K562 (cell line): ENCODE results near the gene MAP3K19. TPM values are rescaled to one million over a fixed set of nuclear protein-coding genes. Genes with fewer than 3 reads are reported as not detected.

Source experiments
- ASH1L ChIP-seq: fragments of 450-650 bp; IDR thresholded peaks from 2 replicates; pipeline ENCODE4 v1.6.1; 2018; ENCODE audit warnings: borderline replicate concordance, mild to moderate bottlenecking, low read depth; ENCODE audit not compliant: partially characterized antibody
- ELF1 ChIP-seq: fragments of 200-800 bp; sonication (Bioruptor generic); IDR thresholded peaks from 2 replicates; pipeline ENCODE4 v1.6.1; 2016; ENCODE audit warnings: missing genetic modification characterization, missing compliant biosample characterization
- EP300 ChIP-seq: IDR thresholded peaks from 2 replicates; pipeline ENCODE4 v1.6.1; 2012; ENCODE audit warnings: low read length, improper control_type of control experiment
- GATAD2A ChIP-seq: fragments of 450-650 bp; IDR thresholded peaks from 2 replicates; pipeline ENCODE4 v1.6.1; 2017
- HDAC8 ChIP-seq: fragments of 450-650 bp; IDR thresholded peaks from 2 replicates; pipeline ENCODE4 v1.6.1; 2016; ENCODE audit warnings: mild to moderate bottlenecking, missing genetic modification characterization, moderate library complexity, missing compliant biosample characterization
- L3MBTL2 ChIP-seq: fragments of 450-650 bp; IDR thresholded peaks from 2 replicates; pipeline ENCODE4 v1.6.1; 2016; ENCODE audit warnings: mild to moderate bottlenecking, moderate library complexity
- LCOR ChIP-seq: sonication (generic); formaldehyde crosslinking; IDR thresholded peaks from 2 replicates; pipeline ENCODE4 v1.8.0; 2022; ENCODE audit warnings: mild to moderate bottlenecking, missing genetic modification reagents
- NONO ChIP-seq, 2 experiments: fragments of 200-400 bp in 1 of 2; fragments of 450-650 bp in 1 of 2; formaldehyde crosslinking in 1 of 2; IDR thresholded peaks; 2 replicates each; pipeline ENCODE4 v1.6.1; 2017; ENCODE audit warnings: low read depth in 2 of 2, mild to moderate bottlenecking in 2 of 2, moderate library complexity in 2 of 2, low read length in 1 of 2
- POLR3G ChIP-seq: IDR thresholded peaks from 2 replicates; pipeline ENCODE4 v1.6.1; 2011; ENCODE audit not compliant: insufficient read length, insufficient replicate concordance; ENCODE audit errors: extremely low read depth
- STAT5B ChIP-seq: fragments of 250-450 bp; sonication (Bioruptor Pico); IDR thresholded peaks from 2 replicates; pipeline ENCODE4 v1.8.0; 2021; ENCODE audit warnings: mild to moderate bottlenecking, inconsistent platforms
- THRAP3 ChIP-seq: fragments of 450-650 bp; IDR thresholded peaks from 2 replicates; pipeline ENCODE4 v1.6.1; 2016; ENCODE audit warnings: mild to moderate bottlenecking, inconsistent platforms, borderline replicate concordance
- polyA plus RNA-seq, 8 experiments: library from polyadenylated mRNA; depleted of rRNA in 4 of 8; stranded (reverse) in 5 of 8; unstranded in 3 of 8; fragments of >200 nt; fragmentation: Nextera tagmentation in 2 of 8; fragmentation: Illumina TruSeq in 1 of 8; extraction: Ambion mirVana in 2 of 8; extraction: Trizol in 1 of 8; gene quantifications; 2 replicates each; pipeline versions ENCODE4 v1.2.1 to v1.2.3, GENCODE V29; 2011 to 2014; ENCODE audit warnings: inconsistent platforms in 1 of 8, missing spikeins in 1 of 8
- total RNA-seq, 7 experiments: library from RNA; depleted of rRNA in 6 of 7; stranded (reverse); fragments of >200 nt in 6 of 7; fragmentation: Illumina TruSeq in 2 of 7; extraction: Trizol in 2 of 7; gene quantifications; 2 replicates each; pipeline versions ENCODE4 v1.2.1 to v1.2.3, GENCODE V29; 2011 to 2021; ENCODE audit warnings: low replicate concordance in 1 of 7
- TF ChIP-seq, protein P1 (sequence below): fragments of 250-450 bp; sonication (Bioruptor Pico); IDR thresholded peaks from 2 replicates; pipeline ENCODE4 v1.8.0; 2022; ENCODE audit warnings: moderate library complexity, mild to moderate bottlenecking, inconsistent platforms
- TF ChIP-seq, protein P2 (sequence below), 3 experiments: fragments of 200-800 bp in 1 of 3; sonication (Bioruptor generic) in 1 of 3; sonication (generic) in 1 of 3; formaldehyde crosslinking in 1 of 3; IDR thresholded peaks; 2 replicates each; pipeline versions ENCODE4 v1.6.1 to v1.8.0; 2016 to 2022; ENCODE audit warnings: mild to moderate bottlenecking in 2 of 3, missing compliant biosample characterization in 2 of 3, missing genetic modification characterization in 2 of 3, missing genetic modification reagents in 1 of 3
- TF ChIP-seq, protein P3 (sequence below): sonication (generic); formaldehyde crosslinking; IDR thresholded peaks from 2 replicates; pipeline ENCODE4 v1.8.0; 2022; ENCODE audit warnings: mild to moderate bottlenecking, missing genetic modification reagents
- TF ChIP-seq, protein P4 (sequence below): fragments of 250-450 bp; sonication (Bioruptor Pico); IDR thresholded peaks from 2 replicates; pipeline ENCODE4 v1.8.0; 2021; ENCODE audit warnings: borderline replicate concordance, mild to moderate bottlenecking, moderate library complexity; ENCODE audit not compliant: poor library complexity, severe bottlenecking
- TF ChIP-seq, protein P5 (sequence below): fragments of 450-650 bp; formaldehyde crosslinking; IDR thresholded peaks from 2 replicates; pipeline ENCODE4 v1.4.0; 2020; ENCODE audit warnings: mild to moderate bottlenecking

Gene MAP3K19
- total and polyA plus RNA-seq, 9 of the 15 experiments (the other 6 are each of a cell fraction or from before 2014, with no cell fraction given) = 0.29 TPM; not detected in 8

GRCh38 chr2:134932864-134933526, 114.3 kb downstream of the MAP3K19 start (continued):
- TF ChIP-seq POLR3G (no peak), ASH1L (no peak), NONO (IDR thresholded peaks at IDR 0.05; ENCODE audit: low read depth in 2 of 2, low read length in 1 of 2) (no peak), STAT5B (CRISPR knock-in tag) (no peak), HDAC8 (tag) (no peak), THRAP3 (no peak), GATAD2A (no peak), ELF1 (tag) (no peak), LCOR (CRISPR knock-in tag) (no peak), L3MBTL2 (no peak), EP300 (no peak)
- TF ChIP-seq, protein P1, sequence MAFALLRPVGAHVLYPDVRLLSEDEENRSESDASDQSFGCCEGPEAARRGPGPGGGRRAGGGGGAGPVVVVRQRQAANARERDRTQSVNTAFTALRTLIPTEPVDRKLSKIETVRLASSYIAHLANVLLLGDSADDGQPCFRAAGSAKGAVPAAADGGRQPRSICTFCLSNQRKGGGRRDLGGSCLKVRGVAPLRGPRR (CRISPR knock-in tag) = no peak
- TF ChIP-seq, protein P2, sequence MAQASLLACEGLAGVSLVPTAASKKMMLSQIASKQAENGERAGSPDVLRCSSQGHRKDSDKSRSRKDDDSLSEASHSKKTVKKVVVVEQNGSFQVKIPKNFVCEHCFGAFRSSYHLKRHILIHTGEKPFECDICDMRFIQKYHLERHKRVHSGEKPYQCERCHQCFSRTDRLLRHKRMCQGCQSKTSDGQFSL (CRISPR knock-in tag; IDR thresholded peaks at IDR 0.05) = no peak
- TF ChIP-seq, protein P2 (tag; IDR thresholded peaks at IDR 0.05) = no peak
- TF ChIP-seq, protein P3, sequence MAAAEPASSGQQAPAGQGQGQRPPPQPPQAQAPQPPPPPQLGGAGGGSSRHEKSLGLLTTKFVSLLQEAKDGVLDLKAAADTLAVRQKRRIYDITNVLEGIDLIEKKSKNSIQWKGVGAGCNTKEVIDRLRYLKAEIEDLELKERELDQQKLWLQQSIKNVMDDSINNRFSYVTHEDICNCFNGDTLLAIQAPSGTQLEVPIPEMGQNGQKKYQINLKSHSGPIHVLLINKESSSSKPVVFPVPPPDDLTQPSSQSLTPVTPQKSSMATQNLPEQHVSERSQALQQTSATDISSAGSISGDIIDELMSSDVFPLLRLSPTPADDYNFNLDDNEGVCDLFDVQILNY (CRISPR knock-in tag) = no peak
- TF ChIP-seq, protein P4, sequence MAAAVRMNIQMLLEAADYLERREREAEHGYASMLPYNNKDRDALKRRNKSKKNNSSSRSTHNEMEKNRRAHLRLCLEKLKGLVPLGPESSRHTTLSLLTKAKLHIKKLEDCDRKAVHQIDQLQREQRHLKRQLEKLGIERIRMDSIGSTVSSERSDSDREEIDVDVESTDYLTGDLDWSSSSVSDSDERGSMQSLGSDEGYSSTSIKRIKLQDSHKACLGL = no peak
- TF ChIP-seq, protein P5, sequence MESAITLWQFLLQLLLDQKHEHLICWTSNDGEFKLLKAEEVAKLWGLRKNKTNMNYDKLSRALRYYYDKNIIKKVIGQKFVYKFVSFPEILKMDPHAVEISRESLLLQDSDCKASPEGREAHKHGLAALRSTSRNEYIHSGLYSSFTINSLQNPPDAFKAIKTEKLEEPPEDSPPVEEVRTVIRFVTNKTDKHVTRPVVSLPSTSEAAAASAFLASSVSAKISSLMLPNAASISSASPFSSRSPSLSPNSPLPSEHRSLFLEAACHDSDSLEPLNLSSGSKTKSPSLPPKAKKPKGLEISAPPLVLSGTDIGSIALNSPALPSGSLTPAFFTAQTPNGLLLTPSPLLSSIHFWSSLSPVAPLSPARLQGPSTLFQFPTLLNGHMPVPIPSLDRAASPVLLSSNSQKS = no peak
